HS-27A (cell line): ENCODE data around the gene QSER1.
"Not testable (repeated sequence)": the region's sequence is repeated elsewhere in the genome, so short reads cannot be mapped to it uniquely, and the experiment has no call there.

Source experiments
- DNase-seq: peaks from one replicate; pipeline ENCODE4 v3.0.0-alpha.2; 2012; ENCODE audit warnings: low read depth, missing footprints

The QSER1 gene

DNA sequence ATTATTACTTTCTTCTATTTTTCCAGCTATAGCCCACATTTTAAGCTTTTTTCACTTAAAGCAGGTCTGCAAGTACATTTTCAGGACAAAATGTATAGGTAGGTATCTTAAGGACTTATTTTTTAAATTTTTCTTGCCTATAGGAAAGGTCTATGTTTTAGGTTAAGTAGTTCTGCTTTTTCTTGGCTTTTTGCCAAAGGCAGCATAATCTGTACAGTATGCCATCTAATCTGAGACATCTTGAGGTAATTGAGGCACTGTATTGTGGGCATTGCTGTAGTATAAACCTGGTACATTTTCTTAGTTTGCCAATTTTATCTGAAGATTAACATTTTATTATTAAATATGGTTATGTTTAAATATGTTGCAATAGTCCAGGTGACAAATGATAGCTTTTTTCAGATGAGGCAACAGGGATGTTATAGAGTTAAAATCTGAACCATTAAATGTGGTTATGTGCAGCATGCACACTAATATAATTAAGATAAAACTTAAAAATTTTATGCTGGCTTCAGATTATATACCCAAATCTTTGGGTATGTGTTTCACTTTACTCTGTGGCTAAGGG, 42.9 kb downstream of the QSER1 start:
- DNase-seq = no peak

DNA sequence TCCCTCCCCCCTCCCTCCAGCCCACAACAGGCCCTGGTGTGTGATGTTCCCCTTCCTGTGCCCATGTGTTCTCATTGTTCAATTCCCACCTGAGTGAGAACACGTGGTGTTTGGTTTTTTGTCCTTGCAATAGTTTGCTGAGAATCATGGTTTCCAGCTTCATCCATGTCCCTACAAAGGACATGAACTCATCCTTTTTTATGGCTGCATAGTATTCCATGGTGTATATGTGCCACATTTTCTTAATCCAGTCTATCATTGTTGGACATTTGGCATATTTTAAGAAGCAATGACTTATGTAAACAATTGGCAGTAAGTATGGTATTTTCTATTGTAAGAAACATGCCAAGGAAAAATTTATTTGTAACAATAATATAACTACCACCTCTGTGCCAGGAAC, 43.6 kb downstream of the QSER1 start:
- DNase-seq = not testable (repeated sequence)

DNA sequence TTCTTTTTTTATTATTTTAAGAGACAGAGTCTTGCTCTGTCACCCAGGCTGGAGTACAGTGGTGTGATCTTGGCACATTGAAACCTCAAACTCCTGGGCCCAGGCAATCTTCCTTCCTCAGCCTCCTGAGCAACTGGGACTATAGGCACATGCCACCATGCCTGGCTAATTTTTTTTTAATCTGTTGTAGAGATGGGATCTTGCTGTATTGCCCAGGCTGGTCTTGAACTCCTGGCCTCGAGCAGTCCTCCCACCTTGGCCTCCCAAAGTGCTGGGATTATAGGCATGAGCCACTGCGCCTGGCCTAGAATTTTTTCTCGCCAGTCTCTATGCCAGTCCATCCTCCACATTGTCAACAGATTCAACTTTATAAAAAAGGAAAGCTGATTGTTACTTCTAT, 44.7 kb downstream of the QSER1 start:
- DNase-seq = not testable (repeated sequence)

DNA sequence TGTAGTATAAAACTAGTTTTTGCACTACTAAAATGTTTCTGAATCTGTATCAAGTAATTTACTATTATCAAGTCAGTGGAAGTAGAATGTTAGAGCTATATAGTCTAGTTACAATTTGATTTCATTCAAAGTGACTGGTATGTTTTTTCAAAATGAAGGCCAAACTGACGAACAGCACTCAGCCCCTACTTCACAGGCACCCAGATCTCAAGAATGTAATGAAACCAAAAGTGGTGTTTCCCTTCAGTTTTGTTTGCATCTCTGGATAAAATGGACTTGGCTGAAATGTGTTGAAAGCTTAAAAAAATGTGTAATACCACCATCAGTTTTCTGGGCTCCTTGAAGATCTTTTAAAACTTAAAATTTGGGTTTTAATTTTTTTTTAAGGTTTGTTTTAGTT, 46.4 kb downstream of the QSER1 start:
- DNase-seq = no peak

DNA sequence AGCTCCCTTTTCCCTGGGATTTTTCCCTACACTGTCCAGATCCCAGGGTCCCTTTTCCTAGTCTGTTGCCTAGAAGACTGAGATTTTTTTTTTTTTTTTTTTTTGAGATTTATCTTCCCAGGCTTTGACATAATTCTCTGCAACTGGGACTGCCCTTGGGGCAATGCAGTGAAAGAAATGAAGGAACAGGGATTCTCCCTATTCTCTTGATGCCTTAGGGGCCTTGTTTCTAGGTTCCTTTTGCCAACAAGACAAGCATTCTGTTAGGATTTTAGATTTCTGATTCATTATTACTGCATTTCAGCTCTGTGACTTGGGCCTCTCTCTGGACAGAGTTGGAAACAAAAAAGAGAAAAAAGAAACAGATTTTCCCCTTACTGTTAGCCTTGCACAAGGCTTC, 47.3 kb downstream of the QSER1 start:
- DNase-seq = no peak

DNA sequence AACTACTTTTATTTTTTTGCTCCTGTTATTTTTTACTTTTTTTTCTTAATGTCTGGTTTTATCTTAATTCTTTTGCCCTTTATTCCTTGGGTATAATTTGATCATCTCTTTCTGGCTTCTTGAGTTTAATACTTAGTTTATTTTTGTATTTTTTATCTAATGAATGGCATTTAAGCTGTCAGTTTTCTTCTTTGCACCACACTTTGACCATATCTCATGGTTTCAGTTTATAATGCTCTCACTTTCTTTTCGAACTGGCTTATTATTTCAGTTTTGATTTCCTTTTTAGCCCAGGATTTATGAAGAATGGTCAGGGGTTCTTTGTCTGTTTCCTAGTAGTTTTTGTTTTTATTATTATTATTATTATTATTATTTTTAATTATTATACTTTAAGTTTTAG, 48.3 kb downstream of the QSER1 start:
- DNase-seq = no peak

DNA sequence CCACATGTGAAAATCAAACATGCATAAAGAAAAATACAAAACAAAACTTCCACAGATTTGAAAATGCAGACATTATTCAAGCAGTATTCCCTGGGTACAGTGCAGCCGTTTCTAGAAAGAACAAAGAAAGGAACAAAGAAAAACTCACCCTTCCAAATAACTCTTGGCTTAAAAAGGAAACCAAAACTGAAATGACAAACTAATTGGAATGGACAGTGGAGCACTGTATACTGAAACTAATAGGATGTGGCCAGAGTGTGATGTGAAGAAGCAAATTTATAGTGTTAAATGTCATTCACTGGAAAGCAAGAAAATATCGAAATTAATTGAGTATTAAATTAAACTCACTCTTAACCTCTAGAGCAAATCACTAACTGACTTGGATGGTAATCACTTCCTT, 55.4 kb downstream of the QSER1 start:
- DNase-seq = no peak

DNA sequence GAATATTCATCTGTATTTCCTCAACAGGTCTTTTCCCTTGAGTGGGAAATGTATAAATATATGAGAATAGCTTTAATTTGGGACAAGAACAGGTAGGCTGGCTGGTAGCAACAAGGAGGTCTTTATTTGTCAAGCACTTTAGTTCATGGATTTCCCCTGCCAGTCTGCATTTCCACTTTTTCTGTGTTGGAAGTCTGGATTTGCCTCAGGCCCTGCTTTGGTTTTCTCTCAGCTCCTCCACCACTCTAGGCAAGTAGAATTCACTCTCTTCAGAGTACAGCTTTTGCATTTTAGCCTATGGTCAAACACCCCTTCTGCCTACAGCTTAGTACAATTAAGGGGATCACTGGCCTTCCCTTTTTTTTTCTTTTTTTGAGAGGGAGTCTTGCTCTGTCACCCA, 57.1 kb downstream of the QSER1 start:
- no peak for DNase-seq

DNA sequence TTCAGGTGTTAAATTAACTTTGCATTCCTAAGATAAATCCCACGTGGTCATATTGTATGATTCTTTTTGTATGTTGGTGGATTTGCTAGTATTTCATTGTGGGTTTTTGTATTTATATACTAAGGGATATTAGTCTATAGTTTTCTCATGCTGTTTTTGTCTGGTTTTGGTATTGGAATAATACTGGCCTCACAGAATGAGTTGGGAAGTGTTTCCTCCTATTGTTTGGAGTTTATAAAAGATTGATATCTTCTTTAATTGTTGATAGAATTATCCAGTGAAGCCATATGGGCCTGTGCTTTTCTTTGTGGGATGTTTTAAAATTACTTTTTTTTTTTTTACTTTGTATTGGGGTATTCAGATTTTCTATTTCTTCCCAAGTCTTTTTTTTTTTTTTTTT, 59.8 kb downstream of the QSER1 start:
- DNase-seq = no peak

DNA sequence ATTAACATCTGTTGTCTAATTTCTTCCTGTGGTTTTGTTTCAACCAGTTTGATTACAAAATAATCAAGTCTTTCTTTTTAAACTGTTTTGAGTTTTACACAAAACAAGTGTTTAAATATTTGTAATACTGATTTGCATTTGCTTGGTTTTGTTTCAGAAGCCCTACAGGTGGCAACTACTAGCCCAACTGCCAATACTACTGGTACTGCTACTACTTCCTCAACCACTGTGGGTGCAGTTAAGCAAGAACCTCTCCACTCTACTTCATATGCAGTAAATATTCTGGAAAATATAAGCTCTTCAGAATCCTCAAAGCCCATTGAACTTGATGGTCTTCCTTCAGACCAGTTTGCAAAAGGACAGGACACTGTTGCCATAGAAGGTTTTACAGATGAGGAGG, 61.1 kb downstream of the QSER1 start:
- DNase-seq = no peak

DNA sequence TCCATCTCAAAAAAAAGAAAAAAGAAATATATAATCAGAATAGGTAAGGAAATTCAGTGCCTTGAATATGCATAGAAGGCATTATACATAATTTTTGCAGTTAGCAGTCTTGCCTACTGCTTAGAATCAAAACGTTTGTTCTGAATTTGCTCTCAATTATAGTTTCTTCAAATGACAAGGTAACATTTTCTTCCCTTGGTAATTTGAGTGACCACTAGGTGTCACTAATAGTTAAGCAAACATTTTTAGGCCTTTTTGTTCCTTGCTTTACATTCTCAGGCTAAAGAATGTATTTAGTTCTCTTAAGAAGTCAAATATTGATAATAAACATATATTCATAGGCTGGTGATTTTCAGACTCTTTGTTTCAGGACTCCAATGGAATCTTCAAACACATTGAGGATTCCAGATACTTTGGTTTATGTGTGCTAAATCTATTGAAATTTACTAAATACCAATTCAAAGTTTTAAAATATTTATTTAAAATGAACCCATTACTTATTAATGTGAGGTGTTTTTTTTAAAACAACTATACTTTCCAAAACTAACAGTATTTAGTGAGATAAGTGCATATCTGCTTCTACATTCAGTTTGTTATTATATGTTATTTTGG, 68.0 kb downstream of the QSER1 start:
- peak; percentile 38 for DNase-seq

DNA sequence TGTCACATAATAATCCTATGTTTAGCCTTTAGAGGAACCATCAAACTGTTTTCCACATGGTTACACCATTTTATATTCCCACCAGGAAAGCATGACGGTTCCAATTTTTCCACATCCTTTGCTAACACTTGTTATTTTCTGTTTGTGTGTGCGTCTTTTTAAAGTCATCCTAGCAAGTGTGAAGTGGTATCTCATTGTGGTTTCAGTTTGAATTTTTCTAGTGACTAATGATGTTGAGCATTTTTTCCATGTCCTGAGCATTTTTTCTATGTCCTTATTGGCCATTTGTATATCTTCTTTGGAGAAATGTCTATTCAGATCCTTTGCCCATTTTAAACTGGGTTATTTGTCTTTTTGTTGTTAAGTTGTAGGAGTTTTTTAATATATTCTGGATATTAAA, 69.4 kb downstream of the QSER1 start:
- peak; percentile 29 for DNase-seq

DNA sequence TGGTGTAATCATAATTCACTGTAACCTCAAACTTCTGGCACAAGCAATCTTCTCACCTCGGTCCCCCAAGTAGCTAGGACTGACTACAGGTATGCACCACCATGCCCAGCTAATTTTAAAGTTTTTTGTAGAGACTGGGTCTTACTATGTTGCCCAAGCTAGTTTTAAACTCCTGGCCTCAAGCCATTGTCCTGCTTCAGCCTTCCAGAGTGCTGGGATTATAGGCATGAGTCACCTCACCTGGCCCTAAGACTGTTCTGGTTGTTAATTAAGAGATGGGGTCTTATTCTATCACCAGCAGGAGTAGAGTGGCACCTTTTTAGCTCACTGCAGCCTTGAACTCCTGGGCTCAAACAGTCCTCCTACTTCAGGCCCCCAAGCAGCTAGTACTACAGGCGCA, 71.1 kb downstream of the QSER1 start:
- DNase-seq = no peak

DNA sequence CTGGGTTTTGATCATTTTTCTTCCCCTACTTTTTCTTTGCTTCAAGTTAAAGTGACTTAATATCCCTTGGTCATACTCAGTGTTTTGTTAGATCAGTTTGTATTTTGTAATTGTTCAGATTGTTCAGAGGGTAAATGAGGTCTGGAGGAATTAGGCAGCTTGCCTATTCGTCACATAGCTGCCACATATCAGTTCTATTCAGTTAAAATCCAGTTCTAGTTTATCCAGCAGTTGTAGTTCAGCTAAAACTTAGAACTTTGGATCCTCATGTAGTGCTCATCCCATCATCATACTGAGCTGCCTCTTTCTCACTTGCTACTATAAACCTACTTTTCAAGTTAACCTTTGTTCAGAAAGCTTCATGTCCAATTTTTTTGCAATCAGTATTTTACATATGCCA, 75.9 kb downstream of the QSER1 start:
- DNase-seq = no peak

DNA sequence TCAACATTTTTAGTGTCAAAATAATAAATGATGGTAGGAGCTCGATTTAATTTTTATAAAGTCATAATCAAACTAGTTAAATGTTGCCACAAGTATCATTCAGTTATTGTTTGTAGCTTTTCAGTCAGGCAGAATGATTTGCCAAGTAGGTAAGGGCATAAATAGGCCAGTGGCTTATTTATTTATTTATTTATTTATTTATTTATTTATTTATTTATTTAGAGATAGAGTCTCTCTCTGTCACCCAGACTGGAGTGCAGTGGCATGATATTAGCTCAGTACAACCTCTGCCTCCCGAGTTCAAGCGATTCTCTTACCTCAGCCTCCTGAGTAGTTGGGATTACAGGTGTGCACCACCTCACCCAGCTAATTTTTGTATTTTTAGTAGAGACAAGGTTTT, 79.6 kb downstream of the QSER1 start:
- DNase-seq = not testable (repeated sequence)

DNA sequence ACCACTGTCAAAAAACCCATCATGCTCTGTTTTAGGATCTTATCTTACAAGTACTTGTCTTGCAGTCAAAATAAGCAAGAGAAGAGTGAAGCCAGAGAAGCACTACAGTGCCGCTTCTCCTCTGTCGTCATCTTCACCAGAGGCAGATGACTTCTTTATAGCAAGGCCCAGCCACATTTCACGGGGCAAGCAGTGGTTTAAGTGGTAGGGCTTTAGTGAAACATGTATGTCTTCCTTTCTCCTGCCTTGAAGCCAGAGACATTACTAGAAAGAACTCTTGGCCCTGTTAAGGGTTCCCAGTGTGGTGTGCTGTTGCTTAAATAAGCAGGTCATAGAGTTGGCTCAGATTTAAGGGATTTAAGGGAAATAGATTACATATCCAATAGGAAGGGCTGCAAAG, 80.2 kb downstream of the QSER1 start:
- no peak for DNase-seq

DNA sequence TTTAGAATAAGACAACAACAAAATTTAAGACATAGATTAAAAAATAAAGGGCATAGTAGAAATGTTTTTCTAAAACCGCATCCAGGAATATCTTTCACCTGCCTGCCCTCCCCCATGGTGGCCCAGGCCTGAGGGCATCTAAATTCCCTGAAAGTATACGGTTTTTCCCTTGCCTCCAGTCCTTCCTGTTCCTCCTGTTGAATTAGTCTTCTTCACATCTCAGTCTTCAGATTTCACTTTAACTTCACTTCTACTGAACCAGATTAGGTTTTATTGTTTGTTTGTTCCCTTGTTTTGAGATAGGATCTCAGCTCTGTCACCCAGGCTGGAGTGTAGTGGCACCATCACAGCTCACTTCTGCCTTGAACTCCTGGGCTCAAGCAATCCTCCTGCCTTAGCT, 90.0 kb downstream of the QSER1 start:
- DNase-seq = no peak

DNA sequence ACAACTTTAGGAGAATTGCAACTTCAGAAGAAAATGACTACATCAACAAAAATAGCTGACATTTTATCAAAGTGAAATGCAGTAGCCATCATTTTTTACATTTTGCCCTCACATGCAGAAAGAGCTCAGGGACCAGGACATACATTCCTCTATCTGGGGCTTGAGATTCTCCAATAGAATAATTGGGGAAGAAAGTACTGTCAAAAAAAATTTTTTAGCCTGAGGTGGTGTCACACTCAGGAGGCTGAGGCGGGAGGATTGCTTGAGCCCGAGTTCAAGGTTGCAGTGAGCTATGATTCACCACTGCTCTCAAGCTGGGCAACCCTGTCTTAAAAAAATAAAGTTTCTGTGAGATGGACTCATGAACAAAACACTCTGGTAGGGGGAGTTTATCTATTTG, 90.9 kb downstream of the QSER1 start:
- no peak for DNase-seq

DNA sequence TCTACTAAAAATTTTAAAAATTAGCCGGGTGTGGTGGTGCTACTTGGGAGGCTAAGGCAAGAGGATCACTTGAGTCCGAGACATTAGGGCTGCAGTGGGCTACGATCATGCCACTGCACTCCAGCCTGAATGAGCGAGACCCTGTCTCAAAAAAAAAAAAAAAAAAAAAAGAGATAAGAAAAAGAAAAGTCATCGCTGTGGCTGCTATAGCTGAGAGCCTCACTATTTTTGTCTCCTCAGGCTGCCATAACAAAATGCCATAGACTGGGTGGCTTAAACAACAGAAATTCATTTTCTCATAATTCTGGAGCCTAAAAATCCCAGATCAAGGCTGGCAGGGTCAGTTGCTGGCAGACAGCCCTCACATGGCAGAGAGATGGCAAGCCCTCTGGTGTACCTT, 93.0 kb downstream of the QSER1 start:
- DNase-seq = no peak

DNA sequence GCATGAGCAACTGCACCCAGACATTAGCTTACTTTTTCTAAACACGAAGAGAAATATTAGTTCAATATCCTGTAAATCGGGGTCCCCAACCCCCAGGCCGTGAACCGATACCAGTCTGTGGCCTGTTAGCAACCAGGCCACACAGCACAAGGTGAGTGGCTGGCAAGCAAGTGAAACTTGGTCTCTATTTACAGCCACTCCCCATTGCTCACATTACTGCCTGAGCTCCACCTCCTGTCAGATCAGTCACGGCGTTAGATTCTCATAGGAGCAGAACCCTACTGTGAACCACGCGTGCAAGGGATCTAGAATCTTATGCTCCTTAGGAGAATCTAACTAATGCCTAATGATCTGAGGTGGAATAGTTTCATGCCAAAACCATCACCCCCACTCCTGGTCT, 95.2 kb downstream of the QSER1 start:
- no peak for DNase-seq

DNA sequence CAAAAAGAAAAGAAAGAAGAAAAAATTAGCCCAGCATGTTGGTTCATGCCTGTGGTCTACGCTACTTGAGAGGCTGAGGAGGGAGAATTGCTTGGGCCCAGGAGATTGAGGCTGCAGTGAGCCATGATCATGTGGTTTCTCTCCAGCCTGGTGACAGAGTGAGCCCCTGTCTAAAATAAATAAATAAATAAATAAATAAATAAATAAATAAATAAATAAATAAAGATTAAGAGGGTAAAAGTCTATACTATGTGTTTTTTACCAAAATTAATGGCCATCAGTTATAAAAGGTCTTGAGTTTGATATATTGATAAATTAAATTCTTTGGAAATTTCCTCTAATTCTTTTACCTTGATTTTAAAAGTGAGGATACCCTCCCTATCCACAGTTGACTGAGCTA, 97.9 kb downstream of the QSER1 start:
- no peak for DNase-seq

DNA sequence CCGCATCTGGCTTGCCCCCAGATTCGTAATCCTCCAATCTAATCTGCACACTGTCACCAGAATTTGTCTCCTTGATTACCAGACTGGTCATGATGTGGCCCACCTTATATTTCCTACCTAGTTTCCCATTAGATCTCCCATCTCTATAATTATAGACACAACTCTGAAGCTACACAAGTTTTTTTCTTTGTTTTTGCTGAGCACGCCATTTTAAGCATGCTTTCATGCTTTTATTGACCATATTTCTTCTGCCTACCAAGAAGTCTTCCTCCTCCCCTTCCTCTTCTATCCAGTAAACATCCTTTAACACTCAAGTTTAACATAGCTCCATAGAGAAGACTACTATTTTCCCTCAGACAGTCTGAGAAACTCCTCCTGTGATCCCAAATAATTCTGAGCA, 98.8 kb downstream of the QSER1 start:
- DNase-seq = no peak

DNA sequence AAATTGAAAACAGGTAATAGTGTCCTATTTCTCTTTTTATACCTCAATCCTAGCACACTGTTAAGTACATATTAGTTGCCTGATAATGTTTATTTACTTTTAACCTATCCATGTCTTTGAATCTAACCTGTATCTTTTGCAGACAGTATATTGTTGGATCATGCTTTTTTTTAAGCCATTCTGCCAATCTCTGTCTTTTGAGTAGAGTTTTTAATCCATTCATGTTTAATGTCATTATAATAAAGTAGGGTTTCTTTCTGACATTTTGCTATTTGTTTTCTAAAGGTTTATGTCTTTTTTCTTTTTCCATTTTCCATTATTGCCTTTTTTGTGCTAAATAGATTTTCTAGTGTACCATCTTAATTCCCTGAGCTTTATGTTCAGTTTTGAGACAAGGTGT, 99.3 kb downstream of the QSER1 start:
- no peak for DNase-seq

DNA sequence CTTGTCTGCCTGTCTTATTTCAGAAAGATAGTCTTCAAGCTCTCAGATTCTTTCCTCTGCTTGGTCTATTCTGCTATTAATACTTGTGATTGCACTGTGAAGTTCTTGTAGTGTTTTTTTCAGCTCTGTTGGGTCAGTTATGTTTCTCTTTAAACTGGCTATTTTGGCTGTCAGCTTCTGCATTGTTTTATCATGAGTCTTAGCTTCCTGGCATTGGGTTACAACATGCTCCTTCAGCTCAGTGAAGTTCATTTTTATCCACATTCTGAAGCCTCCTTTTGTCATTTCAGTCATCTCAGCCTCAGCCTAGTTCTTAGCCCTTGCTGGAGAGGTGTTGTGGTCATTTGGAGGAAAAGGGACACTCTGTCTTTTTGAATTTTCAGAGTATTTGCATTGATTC, 107.6 kb downstream of the QSER1 start:
- peak; percentile 56 for DNase-seq

DNA sequence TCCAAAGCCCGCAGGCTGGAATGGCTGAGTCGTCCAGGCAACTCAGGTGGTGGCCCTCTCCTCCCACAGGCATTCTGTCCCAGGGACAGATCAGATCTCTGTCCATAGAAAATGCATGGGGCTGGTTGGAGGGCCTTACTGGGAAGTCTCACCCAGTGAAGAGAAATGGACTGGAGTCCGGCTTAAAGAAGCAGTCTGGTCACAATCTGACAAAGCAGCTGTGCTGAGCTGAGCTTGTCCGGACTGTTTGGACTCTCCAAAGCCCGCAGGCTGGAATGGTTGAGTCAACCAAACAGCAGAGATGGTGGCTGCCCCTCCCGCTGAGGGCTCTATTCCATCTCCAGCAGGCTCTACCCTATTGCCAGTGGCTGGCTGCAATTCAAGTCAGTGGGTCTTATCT, 108.7 kb downstream of the QSER1 start:
- no peak for DNase-seq
